ENCODE measurements around the gene PTPN3. TPM values are rescaled to one million over a fixed set of nuclear protein-coding genes. Genes with fewer than 3 reads are reported as not detected.

The PTPN3 gene
- total and polyA plus RNA-seq, 10 of the 15 experiments (the other 5 are each of a cell fraction or from before 2014, with no cell fraction given), result 0.18 to 1.3 (median 0.39) TPM

DNA sequence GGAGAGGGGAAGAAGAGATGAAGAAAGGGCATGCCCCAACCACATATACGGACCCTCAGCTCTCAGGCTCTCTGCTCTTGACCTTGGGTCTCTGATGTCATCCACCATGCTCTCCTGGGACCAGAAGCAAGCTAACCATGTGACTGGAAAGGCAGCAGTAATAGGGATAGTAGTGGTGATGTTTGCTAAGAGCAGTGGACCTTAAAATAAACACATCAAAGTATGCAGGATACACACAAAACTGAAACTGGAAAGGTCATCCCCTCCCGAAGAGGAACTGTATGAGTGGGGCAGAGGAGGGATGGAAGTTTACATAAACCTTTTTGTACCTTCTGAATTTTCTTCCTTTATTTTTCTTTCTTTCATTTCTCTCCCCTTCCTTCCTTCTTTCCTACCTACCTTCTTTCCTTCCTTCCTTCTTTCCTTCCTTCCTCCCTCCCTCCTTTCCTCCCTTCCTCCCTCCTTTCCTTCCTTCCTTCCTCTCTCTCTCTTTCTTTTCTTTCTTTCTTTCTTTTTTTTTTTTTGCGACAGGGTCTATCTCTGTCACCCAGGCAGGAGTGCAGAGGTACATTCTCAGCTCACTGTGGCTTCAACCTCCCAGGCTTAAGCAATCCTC is 8.1 kb upstream of the PTPN3 start:
- no peaks in the 10 kb centered on the region for H3K9me3 ChIP-seq (replicated peaks; ENCODE audit: control insufficient read depth, insufficient read depth, low read length)
- no peak for FAIRE-seq
- no peak overlapping the region for H3K9ac ChIP-seq (ENCODE audit: control insufficient read depth, insufficient read depth, low read length)
- in situ Hi-C loops (cut with MboI) (no loop called here), intact Hi-C loops (cut with micrococcal nuclease; ENCODE audit: unreplicated experiment) (no loop called here)
- no peaks in the 10 kb centered on the region for H3K36me3 ChIP-seq (ENCODE audit: control insufficient read depth in 2 of 2, insufficient read depth in 2 of 2, low read length in 1 of 2)
- no peak overlapping the region for H2AFZ ChIP-seq (ENCODE audit: control insufficient read depth, low read depth, low read length)
- no peaks in the 10 kb centered on the region for H3K4me1 ChIP-seq (ENCODE audit: control insufficient read depth, insufficient read depth, low read length)
- BruUV-seq (replicated peaks), result no TSS peak
- H3K4me2 ChIP-seq (ENCODE audit: control insufficient read depth, insufficient read depth), result no peak overlapping the region
- peak; percentile 76 for ATAC-seq
- H3K27me3 ChIP-seq (replicated peaks in 1 of 2; ENCODE audit: control insufficient read depth in 2 of 2, insufficient read depth in 2 of 2, low read length in 1 of 2), result peaks cover 2 to 4% of the 10 kb centered on the region in 2 experiments; a peak in 2 of 4 replicates
- SMC1A ChIA-PET (ENCODE audit: uncharacterized antibody, unreplicated experiment), result interaction anchor here (1.5 kb wide), 1 partner anchor 66 kb away, joined by 3 read pairs; no protein-coding TSS in a partner anchor
- DNase-seq (ENCODE audit: low read depth, low spot score), result no peak
- H3K4me3 ChIP-seq, result no peak overlapping the region
- TF ChIP-seq RAD51 (IDR thresholded peaks at IDR 0.05) (no peak), IKZF2 (IDR thresholded peaks at IDR 0.05) (0 out of 4 replicates have a peak, but pooled peaks of 1 of the 2 experiments have one; percentile 12)
- POLR2A ChIA-PET, result no interaction called here
- 11% methylated on average over 3 of the region's 3 CpGs for whole genome bisulfite sequencing (ENCODE audit: insufficient coverage, insufficient replicate concordance, low lambda C conversion rate, missing lambda C conversion rate)
- RAD21 ChIA-PET (ENCODE audit: unreplicated experiment), result interaction anchor here (1.5 kb wide), 1 partner anchor 37 kb away, joined by 4 read pairs; no protein-coding TSS in a partner anchor
- no peak overlapping the region for H3K27ac ChIP-seq (ENCODE audit: control insufficient read depth, insufficient read depth)
- no peaks in the 10 kb centered on the region for H3K79me2 ChIP-seq (ENCODE audit: control insufficient read depth, insufficient read depth, low read length)
- no peaks in the 10 kb centered on the region for H4K20me1 ChIP-seq (ENCODE audit: control insufficient read depth, insufficient read depth)
- CTCF ChIA-PET, result no interaction called here

DNA sequence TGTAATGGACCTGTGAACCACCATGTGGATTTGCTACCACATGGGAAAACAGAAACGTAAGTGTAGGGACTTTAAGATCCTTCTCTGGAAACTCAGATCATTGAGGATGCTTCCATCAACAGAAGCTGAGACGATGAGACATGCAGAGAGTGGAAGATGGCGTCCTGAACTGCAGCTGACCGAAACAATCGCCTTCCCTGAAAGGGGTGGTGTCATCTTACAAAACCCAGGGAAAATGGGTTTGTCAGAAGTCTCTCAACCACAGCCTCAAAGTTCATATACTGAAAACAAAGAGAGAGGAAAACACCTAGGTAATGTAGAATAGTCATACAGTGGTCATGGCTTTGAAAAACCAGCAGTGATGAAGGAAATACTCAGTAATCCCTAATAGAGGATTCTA is 6.6 kb upstream of the PTPN3 start:
- RAD21 ChIA-PET (ENCODE audit: unreplicated experiment), result no interaction called here
- Histone ChIP-seq H3K4me3 (no peak overlapping the region), H4K20me1 (ENCODE audit: control insufficient read depth, insufficient read depth) (no peaks in the 10 kb centered on the region), H3K79me2 (ENCODE audit: control insufficient read depth, insufficient read depth, low read length) (no peaks in the 10 kb centered on the region), H3K4me1 (ENCODE audit: control insufficient read depth, insufficient read depth, low read length) (no peaks in the 10 kb centered on the region), H2AFZ (ENCODE audit: control insufficient read depth, low read depth, low read length) (no peak overlapping the region), H3K27me3 (replicated peaks in 1 of 2; ENCODE audit: control insufficient read depth in 2 of 2, insufficient read depth in 2 of 2, low read length in 1 of 2) (peaks cover 4 to 11% of the 10 kb centered on the region in 2 experiments), H3K4me2 (ENCODE audit: control insufficient read depth, insufficient read depth) (no peak overlapping the region), H3K36me3 (ENCODE audit: control insufficient read depth in 2 of 2, insufficient read depth in 2 of 2, low read length in 1 of 2) (no peaks in the 10 kb centered on the region), H3K27ac (ENCODE audit: control insufficient read depth, insufficient read depth) (no peak overlapping the region), H3K9ac (ENCODE audit: control insufficient read depth, insufficient read depth, low read length) (no peak overlapping the region), H3K9me3 (replicated peaks; ENCODE audit: control insufficient read depth, insufficient read depth, low read length) (no peaks in the 10 kb centered on the region; the same call in 2 of the 3 replicates)
- DNase-seq (ENCODE audit: low read depth, low spot score) (no peak), FAIRE-seq (no peak), ATAC-seq (no peak)
- in situ Hi-C loops (cut with MboI) (no loop called here), intact Hi-C loops (cut with micrococcal nuclease; ENCODE audit: unreplicated experiment) (no loop called here)
- no peak for TF ChIP-seq BCL11A (IDR thresholded peaks at IDR 0.05; ENCODE audit: low read depth, low read length)
- TF ChIP-seq, protein P1, sequence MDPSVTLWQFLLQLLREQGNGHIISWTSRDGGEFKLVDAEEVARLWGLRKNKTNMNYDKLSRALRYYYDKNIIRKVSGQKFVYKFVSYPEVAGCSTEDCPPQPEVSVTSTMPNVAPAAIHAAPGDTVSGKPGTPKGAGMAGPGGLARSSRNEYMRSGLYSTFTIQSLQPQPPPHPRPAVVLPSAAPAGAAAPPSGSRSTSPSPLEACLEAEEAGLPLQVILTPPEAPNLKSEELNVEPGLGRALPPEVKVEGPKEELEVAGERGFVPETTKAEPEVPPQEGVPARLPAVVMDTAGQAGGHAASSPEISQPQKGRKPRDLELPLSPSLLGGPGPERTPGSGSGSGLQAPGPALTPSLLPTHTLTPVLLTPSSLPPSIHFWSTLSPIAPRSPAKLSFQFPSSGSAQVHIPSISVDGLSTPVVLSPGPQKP (IDR thresholded peaks at IDR 0.05; ENCODE audit: low read depth, low read length), result no peak
- no peak for TF ChIP-seq SUZ12 (IDR thresholded peaks at IDR 0.05; ENCODE audit: unreplicated experiment)
- TF ChIP-seq, protein P2, sequence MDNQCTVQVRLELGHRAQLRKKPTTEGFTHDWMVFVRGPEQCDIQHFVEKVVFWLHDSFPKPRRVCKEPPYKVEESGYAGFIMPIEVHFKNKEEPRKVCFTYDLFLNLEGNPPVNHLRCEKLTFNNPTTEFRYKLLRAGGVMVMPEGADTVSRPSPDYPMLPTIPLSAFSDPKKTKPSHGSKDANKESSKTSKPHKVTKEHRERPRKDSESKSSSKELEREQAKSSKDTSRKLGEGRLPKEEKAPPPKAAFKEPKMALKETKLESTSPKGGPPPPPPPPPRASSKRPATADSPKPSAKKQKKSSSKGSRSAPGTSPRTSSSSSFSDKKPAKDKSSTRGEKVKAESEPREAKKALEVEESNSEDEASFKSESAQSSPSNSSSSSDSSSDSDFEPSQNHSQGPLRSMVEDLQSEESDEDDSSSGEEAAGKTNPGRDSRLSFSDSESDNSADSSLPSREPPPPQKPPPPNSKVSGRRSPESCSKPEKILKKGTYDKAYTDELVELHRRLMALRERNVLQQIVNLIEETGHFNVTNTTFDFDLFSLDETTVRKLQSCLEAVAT (IDR thresholded peaks at IDR 0.05), result no peak
- SMC1A ChIA-PET (ENCODE audit: uncharacterized antibody, unreplicated experiment), result interaction anchor here (1.7 kb wide), 1 partner anchor 35 kb away, joined by 4 read pairs; no protein-coding TSS in a partner anchor
- CTCF ChIA-PET, result no interaction called here
- no TSS peak for BruUV-seq (replicated peaks)
- POLR2A ChIA-PET, result no interaction called here
- WGBS (ENCODE audit: insufficient coverage, insufficient replicate concordance, low lambda C conversion rate, missing lambda C conversion rate), result 37% methylated on average over 5 of the region's 5 CpGs

All from GM12878 (cell line).